ENCODE measurements around the gene BEST1. TPM values are rescaled to one million over a fixed set of nuclear protein-coding genes. Genes with fewer than 3 reads are reported as not detected.

Gene BEST1
- total and polyA plus RNA-seq, 2 of the 13 experiments (the other 11 are each of a cell fraction or from before 2014, with no cell fraction given), result 0.09 to 0.65 TPM

DNA sequence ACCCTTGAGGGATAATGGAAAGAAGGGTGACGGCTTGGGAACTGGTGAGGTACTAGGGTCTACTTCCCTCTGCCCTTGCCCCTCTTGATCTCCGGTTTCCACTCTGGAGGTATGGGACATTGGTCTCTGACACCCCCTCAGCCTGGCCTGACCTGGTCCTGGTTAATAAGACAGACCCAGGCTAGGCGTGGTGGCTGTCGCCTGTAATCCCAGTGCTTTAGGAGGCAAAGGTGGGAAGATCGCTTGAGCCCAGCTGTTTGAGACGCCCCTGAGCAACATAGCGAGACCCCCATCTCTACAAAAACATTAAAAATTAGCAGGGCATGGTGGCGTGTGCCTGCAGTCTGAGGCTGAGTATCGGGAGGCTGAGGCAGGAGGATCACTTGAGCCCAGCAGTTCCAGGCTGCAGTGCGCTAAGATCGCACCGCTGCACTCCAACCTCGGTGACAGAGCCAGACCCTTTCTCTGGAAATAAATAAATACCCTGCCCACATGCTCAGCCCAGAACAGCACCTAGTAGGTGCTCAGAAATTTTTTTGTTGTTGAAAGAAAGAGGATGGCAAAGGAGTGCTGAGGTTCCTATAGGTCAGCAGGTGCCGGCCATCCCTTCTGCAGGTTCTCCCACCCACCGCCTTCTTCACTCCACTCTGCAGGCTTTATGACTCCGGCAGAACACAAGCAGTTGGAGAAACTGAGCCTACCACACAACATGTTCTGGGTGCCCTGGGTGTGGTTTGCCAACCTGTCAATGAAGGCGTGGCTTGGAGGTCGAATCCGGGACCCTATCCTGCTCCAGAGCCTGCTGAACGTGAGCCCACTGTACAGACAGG is 6.3 kb downstream of the BEST1 start:
- DNase-seq (ENCODE audit: low spot score) (no peak), FAIRE-seq (no peak), ATAC-seq (no peak)
- CTCF ChIA-PET (ENCODE audit: low intra/inter-chr PET ratio, low total read pairs), result no interaction called here
- no peak overlapping the region for H3K4me3 ChIP-seq (replicated peaks in 1 of 3; ENCODE audit: insufficient read depth in 1 of 3, low read depth in 2 of 3, low read length in 3 of 3)
- no peaks in the 10 kb centered on the region for H3K27me3 ChIP-seq (ENCODE audit: control insufficient read depth in 1 of 2, insufficient read depth in 2 of 2, low read length in 2 of 2)
- TF ChIP-seq, protein P1, sequence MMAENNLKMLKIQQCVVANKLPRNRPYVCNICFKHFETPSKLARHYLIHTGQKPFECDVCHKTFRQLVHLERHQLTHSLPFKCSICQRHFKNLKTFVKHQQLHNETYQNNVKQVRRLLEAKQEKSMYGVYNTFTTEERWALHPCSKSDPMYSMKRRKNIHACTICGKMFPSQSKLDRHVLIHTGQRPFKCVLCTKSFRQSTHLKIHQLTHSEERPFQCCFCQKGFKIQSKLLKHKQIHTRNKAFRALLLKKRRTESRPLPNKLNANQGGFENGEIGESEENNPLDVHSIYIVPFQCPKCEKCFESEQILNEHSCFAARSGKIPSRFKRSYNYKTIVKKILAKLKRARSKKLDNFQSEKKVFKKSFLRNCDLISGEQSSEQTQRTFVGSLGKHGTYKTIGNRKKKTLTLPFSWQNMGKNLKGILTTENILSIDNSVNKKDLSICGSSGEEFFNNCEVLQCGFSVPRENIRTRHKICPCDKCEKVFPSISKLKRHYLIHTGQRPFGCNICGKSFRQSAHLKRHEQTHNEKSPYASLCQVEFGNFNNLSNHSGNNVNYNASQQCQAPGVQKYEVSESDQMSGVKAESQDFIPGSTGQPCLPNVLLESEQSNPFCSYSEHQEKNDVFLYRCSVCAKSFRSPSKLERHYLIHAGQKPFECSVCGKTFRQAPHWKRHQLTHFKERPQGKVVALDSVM (CRISPR knock-in tag; IDR thresholded peaks at IDR 0.05), result peak; percentile 42; the same call in 1 of the 2 replicates
- TF ChIP-seq ZNF264 (CRISPR knock-in tag; IDR thresholded peaks at IDR 0.05) (no peak), ZBTB38 (CRISPR knock-in tag; IDR thresholded peaks at IDR 0.05) (no peak), CBX5 (CRISPR knock-in tag; IDR thresholded peaks at IDR 0.05; ENCODE audit: borderline replicate concordance) (no peak), ZNF367 (CRISPR knock-in tag; IDR thresholded peaks at IDR 0.05; ENCODE audit: borderline replicate concordance) (no peak), MIXL1 (CRISPR knock-in tag; IDR thresholded peaks at IDR 0.05) (no peak), ZNF547 (CRISPR knock-in tag; IDR thresholded peaks at IDR 0.05) (no peak), ZNF496 (CRISPR knock-in tag; IDR thresholded peaks at IDR 0.05; ENCODE audit: insufficient replicate concordance) (no peak), PCBP2 (optimal IDR thresholded peaks at IDR 0.05; ENCODE audit: low read depth, low read length, poor library complexity, severe bottlenecking) (no peak), NFATC3 (CRISPR knock-in tag; IDR thresholded peaks at IDR 0.05) (no peak), MEIS2 (CRISPR knock-in tag; IDR thresholded peaks at IDR 0.05) (no peak)
- TF ChIP-seq, protein P2, sequence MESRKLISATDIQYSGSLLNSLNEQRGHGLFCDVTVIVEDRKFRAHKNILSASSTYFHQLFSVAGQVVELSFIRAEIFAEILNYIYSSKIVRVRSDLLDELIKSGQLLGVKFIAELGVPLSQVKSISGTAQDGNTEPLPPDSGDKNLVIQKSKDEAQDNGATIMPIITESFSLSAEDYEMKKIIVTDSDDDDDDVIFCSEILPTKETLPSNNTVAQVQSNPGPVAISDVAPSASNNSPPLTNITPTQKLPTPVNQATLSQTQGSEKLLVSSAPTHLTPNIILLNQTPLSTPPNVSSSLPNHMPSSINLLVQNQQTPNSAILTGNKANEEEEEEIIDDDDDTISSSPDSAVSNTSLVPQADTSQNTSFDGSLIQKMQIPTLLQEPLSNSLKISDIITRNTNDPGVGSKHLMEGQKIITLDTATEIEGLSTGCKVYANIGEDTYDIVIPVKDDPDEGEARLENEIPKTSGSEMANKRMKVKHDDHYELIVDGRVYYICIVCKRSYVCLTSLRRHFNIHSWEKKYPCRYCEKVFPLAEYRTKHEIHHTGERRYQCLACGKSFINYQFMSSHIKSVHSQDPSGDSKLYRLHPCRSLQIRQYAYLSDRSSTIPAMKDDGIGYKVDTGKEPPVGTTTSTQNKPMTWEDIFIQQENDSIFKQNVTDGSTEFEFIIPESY (CRISPR knock-in tag; IDR thresholded peaks at IDR 0.05), result peak; percentile 87
- BruUV-seq (replicated peaks), result no TSS peak
- WGBS (ENCODE audit: low lambda C conversion rate), result 87% methylated on average over 8 of the region's 20 CpGs
- in situ Hi-C loops (cut with HindIII; ENCODE audit: extremely low pct_ligation_motif_present, low pct_unique_long_range_greater_than_20kb) (no loop called here), intact Hi-C loops (cut with micrococcal nuclease; ENCODE audit: unreplicated experiment) (no loop called here)
- no peaks in the 10 kb centered on the region for H3K79me2 ChIP-seq (ENCODE audit: insufficient read depth, low read length)
- POLR2A ChIA-PET, result interaction anchor here (10.3 kb wide), 1 partner anchor 17 kb away, joined by 138 read pairs; no protein-coding TSS in a partner anchor
- no peaks in the 10 kb centered on the region for H4K20me1 ChIP-seq (ENCODE audit: insufficient read depth, low read length)
- no peaks in the 10 kb centered on the region for H3K9me3 ChIP-seq (ENCODE audit: low read length)
- H3K9ac ChIP-seq (ENCODE audit: insufficient read depth, low read depth, low read length), result no peak overlapping the region
- no peak overlapping the region for H2AFZ ChIP-seq (ENCODE audit: low read length)
- H3K27ac ChIP-seq (ENCODE audit: extremely low read length, insufficient read depth, low read length), result no peak overlapping the region
- no peaks in the 10 kb centered on the region for H3K36me3 ChIP-seq (replicated peaks in 1 of 2; ENCODE audit: control insufficient read depth in 1 of 2, insufficient read depth in 2 of 2, low read length in 2 of 2)
- peaks cover 25% of the 10 kb centered on the region for H3K4me1 ChIP-seq (ENCODE audit: insufficient read depth, low read length)
- H3K4me2 ChIP-seq (ENCODE audit: low read depth, low read length), result no peak overlapping the region
